ENCODE measurements around the gene SLC16A5.
"Not testable (repeated sequence)": the region's sequence is repeated elsewhere in the genome, so short reads cannot be mapped to it uniquely, and the experiment has no call there.

Gene SLC16A5, protein sequence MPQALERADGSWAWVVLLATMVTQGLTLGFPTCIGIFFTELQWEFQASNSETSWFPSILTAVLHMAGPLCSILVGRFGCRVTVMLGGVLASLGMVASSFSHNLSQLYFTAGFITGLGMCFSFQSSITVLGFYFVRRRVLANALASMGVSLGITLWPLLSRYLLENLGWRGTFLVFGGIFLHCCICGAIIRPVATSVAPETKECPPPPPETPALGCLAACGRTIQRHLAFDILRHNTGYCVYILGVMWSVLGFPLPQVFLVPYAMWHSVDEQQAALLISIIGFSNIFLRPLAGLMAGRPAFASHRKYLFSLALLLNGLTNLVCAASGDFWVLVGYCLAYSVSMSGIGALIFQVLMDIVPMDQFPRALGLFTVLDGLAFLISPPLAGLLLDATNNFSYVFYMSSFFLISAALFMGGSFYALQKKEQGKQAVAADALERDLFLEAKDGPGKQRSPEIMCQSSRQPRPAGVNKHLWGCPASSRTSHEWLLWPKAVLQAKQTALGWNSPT

DNA sequence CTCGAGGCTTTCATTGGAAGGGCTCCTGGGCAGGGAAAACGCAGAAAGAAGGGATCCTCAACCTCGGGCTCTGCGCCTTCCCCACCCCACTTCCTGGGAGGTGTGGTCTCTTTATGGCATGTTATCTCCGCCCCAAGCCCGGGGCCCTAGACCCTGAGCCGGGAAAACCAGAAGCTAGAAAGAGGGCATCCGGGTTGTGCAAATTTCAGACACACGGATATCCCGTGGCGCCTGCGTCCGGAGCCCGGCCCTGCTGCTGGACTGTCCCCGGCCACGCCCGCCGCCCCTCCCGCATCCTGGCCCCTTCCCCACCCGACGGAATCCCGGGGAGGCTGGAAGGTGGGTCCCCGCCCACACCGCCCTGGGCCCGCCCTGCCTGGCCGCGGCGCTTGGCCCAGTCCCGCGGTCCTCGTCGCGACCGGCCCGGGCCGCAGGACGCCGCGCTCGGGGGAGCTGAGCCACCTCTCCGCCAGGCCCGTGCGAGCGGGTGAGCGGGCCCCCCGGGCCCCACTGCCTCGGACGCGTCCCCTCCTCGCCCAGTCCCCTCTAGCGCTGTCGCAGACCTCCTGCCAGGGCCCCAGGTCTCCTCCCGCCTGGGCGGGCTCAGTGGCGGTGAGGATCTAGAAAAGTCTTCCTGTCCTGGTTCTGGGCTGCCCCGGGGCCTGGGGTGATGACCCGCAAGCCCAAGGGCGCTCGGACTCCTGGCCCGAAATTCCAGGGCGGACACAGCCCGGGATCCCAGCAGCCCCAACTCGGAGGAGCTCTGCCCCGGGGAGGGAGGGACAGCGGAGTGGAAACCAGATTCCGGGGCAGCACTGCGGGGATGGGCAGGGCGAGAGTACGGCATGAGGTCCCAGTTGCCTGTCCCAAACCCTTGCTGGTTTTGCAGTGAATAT lies at the start of gene SLC16A5:
Gene SLC16A5 (plus strand): TSS at position 397 of the 896 bp plus-strand sequence. CDS start 5,683 bp downstream, outside the sequence.
- peak; percentile 78 to 87 (median 86) for DNase-seq

DNA sequence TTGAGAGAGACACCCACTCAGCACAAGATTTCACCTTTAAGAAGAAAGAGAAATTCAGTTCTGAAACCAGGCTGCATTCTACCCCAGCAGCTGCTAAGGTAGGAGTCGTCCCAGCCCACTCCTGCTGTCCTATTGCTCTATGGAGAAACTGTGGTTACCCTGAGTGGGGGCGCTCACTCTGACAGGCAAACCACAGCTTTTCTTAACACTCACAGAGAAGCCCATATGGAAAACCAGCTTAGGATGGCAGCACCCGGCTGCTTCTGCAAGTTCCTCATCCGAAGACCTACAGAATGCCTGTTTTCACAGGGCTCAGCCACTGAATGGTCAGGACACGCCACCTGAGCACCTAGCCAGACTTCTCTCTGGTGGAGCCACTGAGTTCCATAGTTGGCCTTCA lies 48.5 kb upstream of the SLC16A5 start:
- no peak for DNase-seq

DNA sequence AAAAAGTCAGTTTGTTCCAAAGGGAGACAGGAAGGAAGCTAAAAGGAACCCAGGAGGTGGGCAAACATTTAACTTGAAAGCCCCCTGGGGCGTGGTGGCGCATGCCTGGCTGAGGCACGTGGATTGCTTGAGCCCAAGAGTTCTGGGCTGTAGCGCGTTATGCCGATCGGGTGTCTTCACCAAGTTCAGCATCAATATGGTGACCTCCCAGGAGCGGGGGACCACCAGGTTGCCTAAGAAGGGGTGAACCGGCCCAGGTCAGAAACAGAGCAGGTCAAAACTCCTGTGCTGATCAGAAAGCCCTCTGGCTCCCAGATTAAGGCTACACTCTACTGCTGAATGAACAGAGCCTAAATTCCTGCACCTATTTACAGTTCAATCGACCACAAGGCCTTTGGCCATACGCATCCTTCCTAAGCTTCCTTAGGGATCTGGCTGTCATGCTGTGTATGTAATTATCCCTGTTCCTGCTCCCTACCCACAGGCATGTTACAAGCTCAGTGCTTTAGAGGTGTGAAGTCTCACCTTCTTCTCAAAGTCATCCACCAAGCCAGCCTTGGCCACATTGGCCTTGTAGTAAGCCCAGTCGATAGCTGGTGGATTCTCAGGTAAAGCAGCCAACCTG lies 46.0 kb upstream of the SLC16A5 start:
- no peak for DNase-seq

DNA sequence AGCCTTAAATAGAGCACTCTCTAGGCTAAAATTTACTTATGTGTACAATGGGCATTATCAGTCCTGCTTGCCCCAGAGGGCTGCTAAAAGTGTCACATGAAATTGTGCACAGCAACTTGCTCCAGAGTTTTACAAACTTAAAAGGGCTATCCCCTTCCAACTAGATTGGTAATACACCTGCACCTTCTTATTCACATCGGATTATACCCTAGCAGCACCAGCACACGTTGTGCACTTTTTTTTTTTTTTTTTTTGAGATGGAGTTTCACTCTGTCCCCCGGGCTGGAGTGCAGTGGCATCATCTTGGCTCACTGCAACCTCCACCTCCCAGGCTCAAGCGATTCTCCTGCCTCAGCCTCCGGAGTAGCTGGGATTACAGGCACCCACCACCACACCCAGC lies 44.0 kb upstream of the SLC16A5 start:
- DNase-seq, result not testable (repeated sequence)

DNA sequence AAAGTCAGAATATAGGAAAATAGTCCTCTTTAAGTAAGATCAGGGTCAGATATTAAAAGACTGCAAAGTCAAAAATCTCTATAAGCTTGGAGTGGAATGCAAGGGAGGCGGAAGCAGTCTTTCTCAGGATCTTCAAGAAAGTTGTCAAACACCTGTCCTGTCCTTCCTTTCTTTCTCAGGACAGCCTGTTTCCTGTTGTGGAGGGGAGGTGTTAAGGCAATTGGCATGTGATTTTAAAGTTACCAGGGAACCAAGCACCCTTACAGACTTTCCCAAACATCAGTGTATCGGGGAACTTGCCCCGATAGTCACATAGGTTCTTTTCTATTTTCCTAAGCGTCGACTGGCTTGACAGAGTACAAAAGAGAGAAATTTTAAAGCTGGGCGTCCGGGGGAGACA lies 43.0 kb upstream of the SLC16A5 start:
- DNase-seq, result no peak

DNA sequence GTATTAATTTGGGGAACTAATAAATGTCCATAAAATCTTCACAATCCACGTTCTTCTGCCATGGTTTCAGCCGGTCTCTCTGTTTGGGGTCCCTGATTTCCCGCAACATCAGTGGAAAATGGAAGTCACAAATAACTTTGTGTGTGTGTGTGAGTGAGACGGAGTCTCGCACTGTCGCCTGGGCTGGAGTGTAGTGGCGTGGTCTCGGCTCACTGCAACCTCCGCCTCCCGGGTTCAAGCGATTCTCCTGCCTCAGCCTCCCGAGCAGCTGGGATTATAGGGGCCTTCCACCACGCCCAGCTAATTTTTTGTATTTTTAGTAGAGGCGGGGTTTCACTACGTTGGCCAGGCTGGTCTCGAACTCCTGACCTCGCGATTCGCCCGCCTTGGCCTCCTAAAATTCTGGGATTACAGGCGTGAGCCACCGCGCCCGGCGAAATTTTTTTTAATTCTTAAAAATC lies 41.8 kb upstream of the SLC16A5 start:
- not testable (repeated sequence) for DNase-seq

DNA sequence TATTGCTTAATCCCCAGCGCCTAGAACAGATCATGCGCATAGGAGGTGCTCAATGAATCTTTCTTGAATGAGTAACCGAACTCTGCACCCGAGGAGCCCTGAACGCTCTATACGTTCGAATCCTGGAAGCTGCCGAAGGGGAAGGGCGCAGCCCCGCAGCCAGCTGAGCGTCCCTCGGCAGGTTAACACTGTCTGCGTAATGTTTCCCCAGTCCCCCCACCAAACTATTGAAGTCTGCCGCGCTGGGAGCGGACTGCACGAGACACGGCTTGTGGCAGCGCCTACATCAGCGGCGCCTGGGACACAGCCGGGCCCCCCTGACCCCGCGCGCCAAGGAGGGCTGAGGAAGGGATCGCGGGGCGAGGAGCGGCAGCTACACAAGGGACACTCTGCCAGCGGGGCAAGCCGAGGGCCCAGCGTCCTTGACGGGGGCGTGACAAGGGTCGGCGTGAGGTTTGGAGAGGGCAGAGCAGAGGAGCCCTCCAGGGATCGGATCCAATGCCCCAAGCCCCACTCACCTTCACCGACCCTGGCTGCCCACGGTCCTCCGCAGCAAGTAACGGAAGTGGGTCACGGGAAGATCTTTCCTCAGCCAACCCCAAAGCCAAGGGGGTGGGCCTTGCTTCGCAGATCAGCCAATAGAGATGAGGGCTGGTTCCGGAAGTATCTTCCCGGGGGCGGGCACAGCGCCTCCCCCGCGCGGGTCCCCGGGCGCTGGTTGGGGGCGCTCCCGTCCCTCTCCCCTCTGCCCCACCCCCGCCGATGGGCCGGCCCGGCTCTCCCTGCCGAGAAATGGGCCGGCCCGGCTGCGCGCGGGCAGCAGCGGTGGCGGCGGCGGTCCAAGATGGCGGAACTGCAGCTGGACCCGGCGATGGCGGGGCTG lies 41.1 kb upstream of the SLC16A5 start, which contains the start of the genes ATP5PD and KCTD2:
Gene ATP5PD (minus strand): TSS at position 563 of the 883 bp plus-strand sequence. CDS start 4,319 bp downstream, outside the sequence.
Gene KCTD2 (plus strand): TSS at position 819 of the 883 bp plus-strand sequence. CDS start 26 bp downstream, at position 845.
- DNase-seq, result peak; percentile 98 to 99 (median 98)

DNA sequence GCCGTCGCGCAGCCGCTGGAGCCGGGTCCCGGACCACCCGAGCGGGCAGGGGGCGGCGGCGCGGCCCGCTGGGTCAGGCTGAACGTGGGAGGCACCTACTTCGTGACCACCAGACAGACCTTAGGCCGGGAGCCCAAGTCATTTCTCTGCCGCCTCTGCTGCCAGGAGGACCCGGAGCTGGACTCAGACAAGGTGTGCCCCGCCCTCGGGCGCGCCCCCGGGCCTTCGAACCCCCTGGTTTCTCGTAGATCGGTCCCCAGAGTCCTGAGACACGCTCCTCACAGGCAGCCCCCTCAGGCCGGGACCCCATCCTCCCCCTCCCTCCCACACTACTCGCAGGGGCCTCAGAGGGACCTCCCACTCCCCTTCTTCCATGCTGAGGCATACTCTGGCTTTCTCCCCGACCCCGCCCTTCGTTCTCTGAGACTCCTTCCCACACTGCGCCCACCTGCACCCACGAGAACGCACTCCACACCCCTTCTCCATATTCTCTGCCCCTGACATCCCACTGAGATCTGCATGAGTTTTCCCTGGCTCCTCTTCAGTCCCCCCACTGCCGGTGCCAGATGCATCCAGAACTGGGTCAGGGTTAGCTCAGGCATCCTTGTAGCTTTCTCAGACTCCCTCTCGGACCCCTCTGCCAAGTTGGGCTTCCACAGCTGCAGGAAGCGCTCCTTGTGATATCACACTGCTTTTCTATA lies 40.2 kb upstream of the SLC16A5 start:
- DNase-seq, result peak in 2 of 3 donors; percentile 10 to 21

DNA sequence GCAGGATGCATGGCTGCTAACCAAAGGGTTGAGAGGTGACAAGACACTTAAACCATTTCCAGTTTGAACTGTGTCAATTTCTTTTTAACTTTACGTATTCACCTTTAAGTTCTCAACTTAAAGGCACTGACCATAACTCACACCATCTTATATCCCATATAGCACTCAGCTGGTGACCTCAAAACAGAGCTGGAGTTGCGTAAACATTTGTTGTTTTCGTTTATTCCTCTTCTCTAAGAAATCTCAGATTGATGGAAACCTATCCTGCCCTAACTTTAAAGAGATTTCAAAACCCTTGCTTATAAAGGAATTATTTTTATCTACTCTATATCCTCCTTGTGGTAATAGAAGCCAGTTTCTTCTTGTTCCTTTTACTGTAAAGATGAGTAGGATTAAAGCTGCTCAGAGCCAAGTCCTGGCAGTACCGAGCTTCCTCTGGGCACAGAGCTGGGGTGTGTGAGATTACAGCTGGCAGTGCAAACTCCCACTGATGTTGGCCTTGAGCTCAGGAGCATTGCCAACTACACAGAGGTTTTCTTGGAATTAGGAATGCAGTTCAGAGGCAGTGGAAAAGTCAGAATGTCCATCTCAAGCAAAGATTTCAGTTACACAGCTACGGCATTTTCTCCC lies 39.4 kb upstream of the SLC16A5 start:
- DNase-seq, result peak in 2 of 3 donors; percentile 16 to 21

DNA sequence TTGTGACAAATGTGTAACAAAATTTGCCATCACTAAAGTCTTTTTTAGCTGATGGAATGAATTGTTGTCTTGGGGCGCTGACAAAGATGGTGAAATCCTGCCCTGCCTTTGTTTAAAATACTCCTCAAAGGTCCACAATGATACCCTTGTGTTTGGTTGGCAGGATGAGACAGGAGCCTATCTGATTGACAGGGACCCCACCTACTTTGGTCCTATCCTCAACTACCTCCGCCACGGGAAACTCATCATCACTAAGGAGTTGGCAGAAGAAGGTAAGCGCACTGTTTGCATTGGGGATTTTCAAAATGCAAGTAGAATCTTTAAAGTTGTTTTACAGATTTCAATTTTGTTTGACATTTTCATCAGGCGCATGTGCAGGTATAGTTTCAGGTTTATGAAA lies 38.7 kb upstream of the SLC16A5 start:
- no peak for DNase-seq

DNA sequence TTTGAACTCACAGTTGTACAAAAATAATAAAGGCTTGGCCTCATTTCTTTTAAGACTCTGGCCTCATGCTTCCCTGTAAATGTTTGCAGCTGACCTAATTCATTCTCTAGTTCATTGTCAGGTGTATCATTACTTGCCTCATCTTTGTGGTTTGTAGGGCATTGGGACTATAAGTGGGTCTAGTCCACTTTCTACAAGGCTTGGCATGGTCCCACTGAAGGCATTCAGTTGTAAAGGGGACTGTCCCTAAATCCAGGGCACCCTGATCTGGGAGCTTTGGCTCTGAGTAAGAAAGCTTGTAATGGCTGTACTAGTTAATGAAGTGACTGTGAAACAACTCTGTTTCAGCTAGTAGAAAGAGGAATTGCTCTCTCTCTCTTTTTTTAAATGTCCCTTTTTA lies 38.0 kb upstream of the SLC16A5 start:
- no peak for DNase-seq

DNA sequence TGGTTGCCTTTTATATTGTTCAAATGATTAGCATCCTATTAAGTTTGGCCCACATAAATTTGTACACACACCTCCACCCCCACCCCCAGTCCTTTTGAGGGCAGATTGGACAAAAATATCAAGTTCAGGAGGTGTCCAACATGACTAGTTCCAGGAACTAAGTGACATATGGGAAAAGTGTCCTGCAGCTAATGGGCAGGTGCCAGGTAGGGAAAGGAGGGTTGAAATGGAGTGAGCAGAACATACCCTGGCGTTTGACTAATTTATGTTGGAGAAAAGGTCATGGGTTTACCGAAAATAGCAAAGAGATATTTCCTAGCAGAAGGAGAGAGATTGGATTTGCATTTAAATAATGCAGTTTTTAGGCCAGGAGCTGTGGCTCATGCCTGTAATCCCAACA lies 35.8 kb upstream of the SLC16A5 start:
- no peak for DNase-seq

DNA sequence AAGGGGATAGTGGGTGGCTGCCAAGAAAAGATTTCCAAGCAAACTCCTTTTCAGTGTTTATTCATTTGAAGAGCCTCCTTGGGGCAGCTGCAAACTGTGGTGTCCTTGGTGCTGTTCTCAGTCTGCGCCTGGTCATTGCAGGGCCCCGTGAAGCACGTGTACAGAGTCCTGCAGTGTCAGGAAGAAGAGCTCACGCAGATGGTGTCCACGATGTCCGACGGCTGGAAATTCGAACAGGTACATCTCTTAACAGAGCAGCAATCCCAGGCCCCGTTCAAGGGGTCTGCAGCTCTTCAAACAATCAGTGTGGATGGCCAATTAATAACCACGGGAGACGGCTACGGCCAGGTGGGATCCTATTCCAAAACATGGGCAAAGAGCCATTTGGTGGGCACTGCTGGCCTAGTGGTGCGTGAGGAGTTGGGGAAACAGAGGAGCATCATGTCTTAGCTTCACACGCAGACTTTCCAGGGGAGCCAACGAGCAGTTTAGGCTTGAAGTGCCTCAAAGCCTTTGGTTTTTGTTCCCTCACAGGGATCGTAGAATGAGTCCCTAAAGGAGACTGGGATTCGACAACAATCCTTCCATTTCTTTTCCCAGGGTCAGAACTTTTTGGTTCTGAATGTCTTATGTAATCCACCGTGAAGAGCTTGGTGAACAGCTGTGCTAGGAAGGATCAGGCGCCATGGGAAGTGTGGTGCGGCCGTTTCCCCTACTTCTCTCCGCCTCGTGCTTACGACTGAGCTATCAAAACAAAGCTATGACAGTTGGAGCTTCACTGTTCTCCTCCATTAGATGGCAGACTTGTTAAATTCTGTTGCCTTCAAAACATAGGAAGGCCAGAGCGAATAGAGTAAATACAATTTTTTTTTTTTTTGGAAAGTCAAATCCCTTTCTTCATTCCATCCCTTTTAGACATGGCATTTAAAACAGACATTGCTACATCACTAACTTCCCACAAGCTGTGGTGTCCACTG lies 28.1 kb upstream of the SLC16A5 start:
- peak; percentile 64 to 76 (median 73) for DNase-seq

DNA sequence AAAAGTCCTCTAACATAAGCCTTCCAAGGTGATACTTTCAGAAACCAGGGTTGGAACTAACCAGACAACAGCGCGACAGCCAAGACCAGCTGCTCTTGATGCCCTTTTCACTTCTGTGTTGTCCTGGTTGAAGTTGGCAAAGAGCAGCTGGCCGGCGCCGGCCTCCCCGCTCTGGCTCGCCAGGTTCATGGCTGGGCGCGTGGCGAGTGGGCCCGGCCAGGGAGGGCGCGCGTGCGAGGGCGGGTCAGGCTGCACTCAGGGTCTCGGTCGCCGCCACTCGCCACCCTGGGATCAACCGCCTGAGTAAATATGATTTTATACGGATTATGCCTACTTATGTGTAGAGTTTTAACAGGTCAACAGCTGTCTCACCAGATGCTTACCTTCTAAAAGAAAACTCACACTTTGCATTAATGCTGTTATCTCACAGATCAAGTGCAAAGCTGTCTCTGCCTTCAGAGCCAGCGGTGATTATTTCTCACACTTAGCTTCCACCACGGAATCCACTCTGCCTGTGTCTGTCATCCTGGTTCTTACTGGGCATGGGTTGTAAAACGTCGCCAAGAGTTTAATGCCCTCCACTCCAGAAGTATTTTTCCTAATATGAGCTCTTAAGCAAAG lies 27.2 kb upstream of the SLC16A5 start:
- no peak for DNase-seq

DNA sequence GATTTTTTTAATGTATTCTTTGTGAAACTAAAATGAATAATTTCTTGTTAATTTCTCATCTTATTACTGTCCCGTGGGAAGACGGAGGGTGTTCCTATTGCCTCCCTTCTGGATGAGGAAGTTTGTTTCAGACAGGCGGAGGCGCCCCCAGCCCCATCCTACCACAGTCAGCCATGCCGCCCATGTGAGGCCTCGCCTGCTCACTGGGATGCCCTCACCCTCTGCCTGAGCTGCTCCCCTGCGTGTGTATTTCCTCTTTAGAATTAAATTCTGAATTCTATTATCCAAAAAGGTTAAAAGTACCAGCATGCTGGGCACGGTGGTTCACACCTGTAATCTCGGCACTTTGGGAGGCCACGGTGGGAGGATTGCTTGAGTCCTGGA lies 26.7 kb upstream of the SLC16A5 start:
- DNase-seq, result no peak

DNA sequence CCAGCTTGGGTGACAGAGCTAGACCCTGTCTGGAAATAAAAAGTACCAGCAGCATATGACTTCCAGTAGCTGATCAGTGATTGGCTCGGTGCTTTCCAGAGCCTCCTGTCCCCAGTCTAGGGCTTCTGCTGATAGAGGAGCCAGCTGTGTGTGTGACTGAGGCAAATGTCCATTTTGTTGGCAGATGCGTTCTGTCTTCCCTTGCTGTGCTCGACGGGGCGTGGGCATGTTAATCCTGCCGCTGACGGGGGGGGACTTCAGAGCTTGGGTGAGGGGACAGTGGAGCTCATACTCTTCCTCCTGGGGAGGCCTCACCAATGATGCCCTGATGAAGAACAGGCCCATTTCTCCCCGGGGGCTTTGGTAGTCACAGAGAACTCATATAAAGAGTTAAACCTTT lies 26.1 kb upstream of the SLC16A5 start:
- DNase-seq, result no peak

DNA sequence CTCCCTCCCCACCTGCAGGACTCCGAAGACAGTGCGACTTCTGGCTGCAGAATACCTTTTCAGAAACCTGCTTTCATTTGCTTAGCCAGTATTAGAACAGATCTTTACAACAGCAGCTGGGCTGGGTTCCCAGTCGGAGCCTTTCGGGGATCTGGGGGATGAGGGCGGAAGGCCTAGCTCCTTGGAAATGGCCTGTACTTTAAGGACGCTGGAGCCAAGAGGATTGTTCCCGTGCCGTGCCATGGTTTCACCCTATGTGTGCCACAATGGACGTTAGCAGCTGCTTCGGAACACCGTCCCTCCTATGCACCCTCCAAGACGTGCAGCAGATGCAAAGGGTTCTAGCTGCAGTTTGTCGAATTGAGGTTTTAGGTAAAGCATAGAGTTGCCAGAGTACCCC lies 24.6 kb upstream of the SLC16A5 start:
- no peak for DNase-seq

DNA sequence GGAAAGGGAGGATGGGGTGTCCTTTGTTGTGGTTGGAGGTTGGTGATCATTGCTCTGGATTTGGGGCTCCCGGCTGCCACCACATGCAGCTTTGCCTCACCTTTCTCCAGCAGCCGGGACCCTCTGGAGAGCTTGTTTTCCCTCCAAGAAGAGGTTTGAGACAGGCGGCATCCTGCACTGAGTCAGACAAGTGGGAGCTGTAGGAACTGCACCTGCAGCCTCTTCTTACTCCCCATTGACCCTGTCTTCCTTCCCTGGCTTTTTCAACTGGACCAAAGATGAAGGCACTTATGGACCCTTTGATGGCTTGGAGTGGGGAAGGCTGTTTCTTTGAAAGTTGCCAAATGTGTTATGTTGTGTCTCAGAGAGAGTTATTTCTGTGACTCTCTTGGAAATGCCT lies 24.1 kb upstream of the SLC16A5 start:
- no peak for DNase-seq

DNA sequence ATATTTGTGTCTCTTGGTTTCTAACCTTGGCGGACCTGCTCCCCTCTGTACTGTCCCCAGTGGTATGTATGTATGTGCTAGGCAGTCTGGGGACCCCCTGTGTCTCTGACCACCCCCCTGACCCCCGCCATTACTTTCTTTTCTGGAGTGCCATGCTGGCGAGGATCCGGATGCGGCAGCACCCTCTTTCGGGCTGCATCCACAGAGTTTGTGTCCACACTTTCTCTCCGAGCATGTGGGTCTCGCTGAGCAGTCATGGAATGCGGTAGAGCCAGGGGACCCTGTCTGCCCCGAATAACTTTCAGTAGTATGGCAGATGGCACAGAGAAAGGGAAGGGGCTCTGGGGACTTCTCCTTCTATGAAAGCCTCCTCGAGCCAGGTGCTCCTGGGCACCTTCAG lies 23.7 kb upstream of the SLC16A5 start:
- DNase-seq, result no peak
